Heart right ventricle (tissue), 16 donors: Measurements from ENCODE around the gene TNFRSF17. TPM values are rescaled to one million over a fixed set of nuclear protein-coding genes. Genes with fewer than 3 reads are reported as not detected.
"Not testable (repeated sequence)": the region's sequence is repeated elsewhere in the genome, so short reads cannot be mapped to it uniquely, and the experiment has no call there.

Source experiments
- ATAC-seq, 8 donors: fragments of 200-7000 bp; cut with Tn5 transposase; one replicate each; pipeline ENCODE4 v1.9.1; 2020; ENCODE audit warnings: mild to moderate bottlenecking in 8 of 8, moderate library complexity in 8 of 8, moderate number of reproducible peaks in 1 of 8
- DNase-seq, 2 donors: peaks; one replicate each; pipeline ENCODE4 v3.0.0-alpha.2; 2020
- H3K27ac ChIP-seq, 10 donors: fragments of 200-600 bp; sonication (generic) in 2 of 10; one replicate each; pipeline versions ENCODE4 v1.5.0 to v1.8.0; 2020 to 2022; ENCODE audit warnings: mild to moderate bottlenecking in 3 of 10
- H3K27me3 ChIP-seq, 7 donors: fragments of 200-600 bp; one replicate each; pipeline ENCODE4 v1.8.0; 2021 to 2022; ENCODE audit warnings: mild to moderate bottlenecking in 2 of 7
- H3K36me3 ChIP-seq, 9 donors: fragments of 200-600 bp; sonication (generic) in 1 of 9; one replicate each; pipeline versions ENCODE4 v1.5.0 to v1.8.0; 2020 to 2022; ENCODE audit warnings: mild to moderate bottlenecking in 2 of 9
- H3K4me1 ChIP-seq, 9 donors: fragments of 200-600 bp; sonication (generic) in 1 of 9; one replicate each; pipeline versions ENCODE4 v1.5.0 to v1.8.0; 2020 to 2022; ENCODE audit warnings: mild to moderate bottlenecking in 4 of 9
- H3K4me3 ChIP-seq, 10 donors: fragments of 200-600 bp; sonication (generic) in 2 of 10; one replicate each; pipeline versions ENCODE4 v1.5.0 to v1.8.0; 2020 to 2022; ENCODE audit warnings: mild to moderate bottlenecking in 7 of 10, moderate library complexity in 2 of 10
- H3K9me3 ChIP-seq, 11 donors: fragments of 200-600 bp in 10 of 11; sonication (generic) in 2 of 11; one replicate each; pipeline versions ENCODE4 v1.5.0 to v1.8.0; 2013 to 2022; ENCODE audit warnings: mild to moderate bottlenecking in 2 of 11, control low read depth in 1 of 11, moderate library complexity in 1 of 11
- WGBS, 2 donors: extraction: QIAGEN DNeasy Blood & Tissue Kit; methylation state at CpG; one replicate each; pipeline ENCODE4 v1.1.7; 2013; ENCODE audit warnings: inconsistent platforms in 1 of 2; 5-methylcytosine and 5-hydroxymethylcytosine counted together
- intact Hi-C, 10 donors: fragments of 100-400 bp; cut with DNase I; formaldehyde crosslinking; loops; one replicate each; pipeline versions ENCODE4 v1.11.1 to v1.14.2; 2022
- polyA plus RNA-seq, 2 donors: library from polyadenylated mRNA; stranded (reverse); fragments of 200-250 nt; gene quantifications; one replicate each; pipeline ENCODE4 v1.2.3, GENCODE V29; 2013
- total RNA-seq, 10 donors: library from RNA; stranded (reverse); fragmentation: NEBNext Ultra II Directional in 3 of 10; extraction: Animal tissue kit (Norgen Biotek cat#: 25700) in 3 of 10; gene quantifications; one replicate each; pipeline versions ENCODE4 v1.2.1 to v1.2.4, GENCODE V29; 2021 to 2023
- TF ChIP-seq, protein P1 (sequence below), 9 donors: fragments of 200-600 bp; sonication (generic) in 2 of 9; IDR thresholded peaks; one replicate each; pipeline versions ENCODE4 v1.5.0 to v1.8.0; 2021 to 2022; ENCODE audit warnings: antibody characterized with exemption in 9 of 9, mild to moderate bottlenecking in 5 of 9, moderate library complexity in 1 of 9
- donor health status: Arrhythmogenic right ventricular cardiomyopathy.
- donor health status: ischemic (EF 13 %, LVEDD 7.1; RV severe dilation, severe dysfunction).
- donor health status: healthy with polysubstance abuse.
- donor health status: DM: no; HTN: yes; CAD: no.
- donor health status: DM: no; HTN: no; CAD: no.
- donor health status: ischemic (EF 25% LVEDD 6.9; RV normal size, moderate dysfunction).
- donor health status: ischemic (EF 25% LVEDD 5.7; RV mildly dilated, moderate dysfunction).
- donor health status: healthy.
- donor health status: DM: yes; HTN: yes; CAD: no.
- donor health status: Ischemic cardiomyopathy.
- donor health status: ischemic (EF 35%, LVEDD 5.7; RV mildly dilated, moderate dysfunction).
- donor health status: nonischemic (EF 11% LVEDD 7.7; RV severe dilation, severe dysfunction).
- donor health status: DM: yes; HTN: yes; CAD: no.
- donor health status: PGD.
- donor health status: ischemic (EF 29% LVEDD 5.4; RV normal size, mild dysfunction).
- donor health status: nonischemic (EF 23%, LVEDD 6.1; RV moderate dilation, normal function).

TNFRSF17 gene
- total and polyA plus RNA-seq, 12 donors = not detected

DNA sequence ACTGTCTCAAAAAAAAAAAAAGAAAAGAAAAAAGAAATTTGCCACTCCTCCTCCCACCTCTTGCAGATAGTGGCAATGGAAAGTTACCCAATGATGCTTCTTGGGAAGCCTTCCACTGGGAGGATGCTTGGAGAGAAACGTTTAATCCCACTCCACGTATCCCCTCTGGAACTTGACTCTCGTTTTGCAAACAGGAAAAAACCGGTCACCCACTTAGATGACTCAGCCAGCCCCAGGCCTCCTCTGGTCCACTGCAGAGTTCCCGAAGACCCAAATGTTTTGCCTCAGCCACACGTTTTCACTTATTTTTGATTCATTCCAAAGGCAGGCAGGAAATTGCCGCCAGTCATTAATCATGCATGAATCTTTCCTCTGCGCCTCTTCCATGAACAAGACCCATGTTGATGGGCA, 9.3 kb upstream of the TNFRSF17 start:
- Histone ChIP-seq H3K4me3 (no peak overlapping the region), H3K9me3 (no peaks in the 10 kb centered on the region), H3K27ac (no peak overlapping the region), H3K27me3 (no peaks in the 10 kb centered on the region), H3K4me1 (no peaks in the 10 kb centered on the region), H3K36me3 (no peaks in the 10 kb centered on the region)
- ATAC-seq (no peak), DNase-seq (no peak)
- intact Hi-C loops = loop anchor here in 1 of 10 donors (10.0 kb wide), 1 partner anchor 109 kb away; no protein-coding TSS in a partner anchor
- TF ChIP-seq, protein P1, sequence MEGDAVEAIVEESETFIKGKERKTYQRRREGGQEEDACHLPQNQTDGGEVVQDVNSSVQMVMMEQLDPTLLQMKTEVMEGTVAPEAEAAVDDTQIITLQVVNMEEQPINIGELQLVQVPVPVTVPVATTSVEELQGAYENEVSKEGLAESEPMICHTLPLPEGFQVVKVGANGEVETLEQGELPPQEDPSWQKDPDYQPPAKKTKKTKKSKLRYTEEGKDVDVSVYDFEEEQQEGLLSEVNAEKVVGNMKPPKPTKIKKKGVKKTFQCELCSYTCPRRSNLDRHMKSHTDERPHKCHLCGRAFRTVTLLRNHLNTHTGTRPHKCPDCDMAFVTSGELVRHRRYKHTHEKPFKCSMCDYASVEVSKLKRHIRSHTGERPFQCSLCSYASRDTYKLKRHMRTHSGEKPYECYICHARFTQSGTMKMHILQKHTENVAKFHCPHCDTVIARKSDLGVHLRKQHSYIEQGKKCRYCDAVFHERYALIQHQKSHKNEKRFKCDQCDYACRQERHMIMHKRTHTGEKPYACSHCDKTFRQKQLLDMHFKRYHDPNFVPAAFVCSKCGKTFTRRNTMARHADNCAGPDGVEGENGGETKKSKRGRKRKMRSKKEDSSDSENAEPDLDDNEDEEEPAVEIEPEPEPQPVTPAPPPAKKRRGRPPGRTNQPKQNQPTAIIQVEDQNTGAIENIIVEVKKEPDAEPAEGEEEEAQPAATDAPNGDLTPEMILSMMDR (IDR thresholded peaks at IDR 0.05) = no peak
- 61 to 70% methylated on average over 8 of the region's 8 CpGs for WGBS, 2 donors

DNA sequence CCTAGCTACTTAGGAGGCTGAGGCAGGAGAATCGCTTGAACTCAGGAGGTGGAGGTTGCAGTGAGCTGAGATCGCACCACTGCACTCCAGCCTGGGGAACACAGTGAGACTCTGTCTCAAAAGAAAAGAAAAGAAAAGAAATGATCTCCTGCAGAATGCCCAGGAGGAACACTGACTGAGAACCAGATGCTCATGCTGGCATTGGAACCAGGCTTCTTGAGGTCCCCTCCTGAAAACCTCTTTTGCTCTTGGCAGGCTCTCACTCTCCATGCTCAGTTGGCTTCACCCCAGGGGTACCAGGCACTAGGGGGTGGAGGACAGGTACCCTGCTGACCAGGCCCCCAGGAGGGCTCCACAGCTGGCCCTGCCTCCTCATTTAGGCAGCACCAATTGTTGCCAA, 8.5 kb upstream of the TNFRSF17 start:
- H3K27me3 ChIP-seq = no peaks in the 10 kb centered on the region
- TF ChIP-seq, protein P1 (IDR thresholded peaks at IDR 0.05) = no peak
- ATAC-seq (no peak), DNase-seq (no peak)
- no peak overlapping the region for H3K4me3 ChIP-seq
- WGBS, 2 donors = 88% methylated on average over 2 of the region's 2 CpGs
- intact Hi-C loops = loop anchor here in 1 of 10 donors (10.0 kb wide), 1 partner anchor 108 kb away; no protein-coding TSS in a partner anchor
- H3K9me3 ChIP-seq = no peaks in the 10 kb centered on the region
- no peaks in the 10 kb centered on the region for H3K36me3 ChIP-seq
- no peaks in the 10 kb centered on the region for H3K4me1 ChIP-seq
- H3K27ac ChIP-seq = no peak overlapping the region

DNA sequence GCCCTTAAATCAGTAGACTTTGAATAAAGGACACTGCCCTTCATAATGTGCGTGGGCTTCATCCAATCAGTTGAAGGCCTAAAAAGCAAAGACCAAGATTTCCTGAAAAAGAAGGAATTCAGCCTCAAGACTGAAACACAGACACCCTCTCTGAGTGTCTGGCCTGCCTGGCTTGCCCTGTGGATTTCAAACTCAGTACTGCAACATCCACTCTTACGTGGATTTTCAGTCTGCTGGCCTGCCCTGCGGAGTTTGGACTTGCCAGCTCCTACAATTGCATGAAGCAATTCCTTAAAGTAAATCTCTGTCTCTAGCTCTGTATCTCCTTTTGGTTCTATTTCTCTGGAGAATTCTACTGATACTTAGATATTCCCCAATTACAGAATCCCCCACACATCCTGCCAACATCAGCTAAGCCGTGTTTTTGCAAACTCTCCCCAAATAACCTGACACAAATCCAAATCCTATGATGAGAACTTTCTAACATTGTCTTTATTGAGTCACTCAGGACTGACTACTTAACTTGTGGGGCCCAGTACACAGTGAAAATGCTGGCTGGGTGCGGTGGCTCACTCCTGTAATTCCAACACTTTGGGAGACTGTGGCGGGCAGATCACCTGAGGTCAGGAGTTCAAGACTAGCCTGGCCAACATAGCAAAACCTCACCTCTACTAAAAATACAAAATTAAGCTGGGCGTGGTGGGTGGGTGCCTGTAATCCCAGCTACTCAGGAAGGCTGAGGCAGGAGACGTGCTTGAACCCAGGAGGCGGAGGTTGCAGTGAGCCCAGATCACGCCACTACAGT, 7.2 kb upstream of the TNFRSF17 start:
- DNase-seq = no peak
- Histone ChIP-seq H3K36me3 (no peaks in the 10 kb centered on the region), H3K27ac (no peak overlapping the region), H3K9me3 (no peaks in the 10 kb centered on the region), H3K4me3 (no peak overlapping the region), H3K4me1 (no peaks in the 10 kb centered on the region), H3K27me3 (no peaks in the 10 kb centered on the region)
- no peak for ATAC-seq
- TF ChIP-seq, protein P1 (IDR thresholded peaks at IDR 0.05) = no peak
- 89 to 91% methylated on average over 10 of the region's 10 CpGs for WGBS, 2 donors
- intact Hi-C loops = loop anchor here in 1 of 10 donors (10.0 kb wide), 1 partner anchor 107 kb away; no protein-coding TSS in a partner anchor

DNA sequence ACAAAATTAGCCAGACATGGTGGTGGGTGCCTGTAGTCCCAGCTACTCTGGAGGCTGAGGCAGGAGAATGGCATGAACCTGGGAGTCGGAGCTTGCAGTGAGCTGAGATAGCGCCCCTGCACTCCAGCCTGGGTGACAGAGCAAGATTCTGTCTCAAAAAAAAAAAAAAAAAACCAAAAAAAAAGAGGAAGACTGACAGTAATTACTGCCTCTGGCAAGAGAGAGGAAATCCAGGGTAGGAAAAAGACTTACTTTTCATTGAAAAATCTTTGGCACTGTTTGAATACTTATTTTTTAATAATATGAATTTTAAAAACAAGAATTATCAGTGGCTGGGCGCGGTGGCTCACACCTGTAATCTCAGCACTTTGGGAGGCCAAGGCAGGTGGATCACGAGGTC, 2.6 kb upstream of the TNFRSF17 start:
- H3K4me1 ChIP-seq, H3K27ac ChIP-seq, DNase-seq, H3K9me3 ChIP-seq, ATAC-seq, H3K4me3 ChIP-seq, H3K27me3 ChIP-seq, intact Hi-C loops, H3K36me3 ChIP-seq: not testable (repeated sequence)
- 90 to 92% methylated on average over 5 of the region's 5 CpGs for WGBS, 2 donors

DNA sequence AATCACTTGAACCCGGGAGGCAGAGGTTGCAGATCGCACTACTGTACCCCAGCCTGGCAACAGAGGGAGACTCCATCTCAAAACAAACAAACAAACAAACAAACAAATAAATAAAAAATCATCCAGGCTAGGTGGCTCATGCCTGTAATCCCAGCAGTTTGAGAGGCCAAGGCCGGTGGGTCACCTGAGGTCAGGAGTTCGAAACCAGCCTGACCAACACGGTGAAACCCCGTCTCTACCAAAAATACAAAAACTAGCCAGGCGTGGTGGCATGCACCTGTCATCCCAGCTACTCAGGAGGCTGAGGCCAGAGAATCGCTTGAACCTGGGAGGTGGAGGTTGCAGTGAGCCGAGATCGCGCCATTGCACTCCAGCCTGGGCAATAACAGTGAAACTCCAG, 2.0 kb upstream of the TNFRSF17 start:
- H3K4me3 ChIP-seq, H3K9me3 ChIP-seq, DNase-seq, H3K36me3 ChIP-seq, H3K4me1 ChIP-seq, intact Hi-C loops, H3K27ac ChIP-seq, H3K27me3 ChIP-seq, ATAC-seq: not testable (repeated sequence)
- 95 to 96% methylated on average over 11 of the region's 11 CpGs for WGBS, 2 donors
